NCI-H748 (cell line): ENCODE data around the gene LRWD1.
"Not testable (repeated sequence)": the region's sequence is repeated elsewhere in the genome, so short reads cannot be mapped to it uniquely, and the experiment has no call there.

Experiments
- DNase-seq: peaks from one replicate; lab custom pipeline; 2025; ENCODE audit not compliant: unreplicated experiment; lab: John Stamatoyannopoulos, UW

LRWD1 gene

DNA sequence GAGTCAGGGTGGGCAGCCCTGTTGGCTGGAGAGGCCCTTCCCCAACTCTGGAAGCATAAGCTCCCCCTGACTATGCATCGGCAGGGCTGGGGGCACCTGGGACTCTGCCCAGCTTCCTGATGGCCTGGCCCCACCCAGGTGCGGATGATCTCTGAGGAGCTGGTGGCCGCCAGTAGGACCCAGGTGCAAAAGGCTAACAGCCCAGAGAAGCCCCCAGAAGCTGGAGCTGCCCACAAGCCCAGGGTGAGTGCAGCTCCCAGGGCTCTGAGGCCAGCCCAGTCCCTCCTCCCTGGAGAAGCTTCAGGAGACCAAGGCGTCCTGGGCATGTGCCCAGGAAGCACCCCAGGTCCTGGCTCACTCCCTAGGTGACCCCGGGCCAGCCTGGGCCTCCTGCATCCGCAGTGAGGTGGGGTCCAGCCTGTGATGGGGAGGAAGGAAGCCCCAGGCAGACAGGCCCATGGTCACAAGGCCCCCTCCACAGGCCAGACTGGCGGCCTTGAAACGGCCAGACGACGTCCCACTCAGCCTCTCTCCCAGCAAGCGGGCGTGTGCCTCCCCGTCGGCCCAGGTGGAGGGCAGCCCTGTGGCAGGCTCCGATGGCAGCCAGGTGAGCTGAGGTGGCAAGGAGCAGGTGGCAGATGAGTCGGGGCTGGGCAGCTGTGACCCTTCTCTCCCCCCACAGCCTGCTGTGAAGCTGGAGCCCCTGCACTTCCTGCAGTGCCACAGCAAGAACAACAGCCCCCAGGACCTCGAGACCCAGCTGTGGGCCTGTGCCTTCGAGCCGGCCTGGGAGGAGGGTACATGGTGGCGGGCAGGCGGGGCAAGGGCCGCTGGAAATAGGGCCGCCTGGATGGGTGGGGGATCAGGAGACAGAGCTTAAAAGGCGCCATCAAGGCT is 3.0 kb downstream of the LRWD1 start:
- DNase-seq, result no peak

DNA sequence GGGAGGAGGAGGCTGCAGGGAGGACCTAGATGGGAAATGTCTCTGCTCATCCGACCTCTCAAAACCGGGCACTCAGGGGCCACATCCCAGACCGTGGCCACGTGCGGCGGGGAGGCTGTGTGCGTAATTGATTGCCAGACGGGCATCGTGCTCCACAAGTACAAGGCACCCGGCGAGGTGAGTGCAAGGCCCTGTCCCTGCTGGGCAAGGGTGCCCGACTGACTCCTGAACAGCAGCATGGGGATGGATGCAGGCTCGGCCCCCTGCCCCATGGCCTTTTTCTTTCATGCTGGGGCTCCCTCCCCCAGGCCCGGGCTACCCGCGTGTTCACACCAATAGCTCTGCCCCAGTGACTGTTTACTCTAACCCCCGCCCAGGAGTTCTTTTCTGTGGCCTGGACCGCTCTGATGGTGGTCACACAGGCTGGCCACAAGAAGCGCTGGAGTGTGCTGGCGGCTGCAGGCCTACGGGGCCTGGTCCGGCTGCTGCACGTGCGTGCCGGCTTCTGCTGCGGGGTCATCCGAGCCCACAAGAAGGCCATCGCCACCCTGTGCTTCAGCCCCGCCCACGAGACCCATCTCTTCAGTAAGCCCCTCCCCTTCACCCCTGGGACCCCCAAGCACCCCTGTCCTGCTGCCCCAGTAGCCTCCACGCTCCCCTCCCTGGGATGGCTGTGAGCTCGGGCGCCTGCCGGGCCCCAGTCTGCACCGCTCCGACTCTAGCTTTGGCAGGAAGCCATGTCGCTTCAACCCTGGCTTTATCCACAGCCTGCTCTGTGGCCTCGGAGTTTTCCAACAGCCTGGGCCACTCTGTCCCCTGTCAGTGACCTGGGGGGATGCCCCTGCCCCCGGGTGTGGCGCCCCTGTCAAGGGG is 3.9 kb downstream of the LRWD1 start:
- no peak for DNase-seq

DNA sequence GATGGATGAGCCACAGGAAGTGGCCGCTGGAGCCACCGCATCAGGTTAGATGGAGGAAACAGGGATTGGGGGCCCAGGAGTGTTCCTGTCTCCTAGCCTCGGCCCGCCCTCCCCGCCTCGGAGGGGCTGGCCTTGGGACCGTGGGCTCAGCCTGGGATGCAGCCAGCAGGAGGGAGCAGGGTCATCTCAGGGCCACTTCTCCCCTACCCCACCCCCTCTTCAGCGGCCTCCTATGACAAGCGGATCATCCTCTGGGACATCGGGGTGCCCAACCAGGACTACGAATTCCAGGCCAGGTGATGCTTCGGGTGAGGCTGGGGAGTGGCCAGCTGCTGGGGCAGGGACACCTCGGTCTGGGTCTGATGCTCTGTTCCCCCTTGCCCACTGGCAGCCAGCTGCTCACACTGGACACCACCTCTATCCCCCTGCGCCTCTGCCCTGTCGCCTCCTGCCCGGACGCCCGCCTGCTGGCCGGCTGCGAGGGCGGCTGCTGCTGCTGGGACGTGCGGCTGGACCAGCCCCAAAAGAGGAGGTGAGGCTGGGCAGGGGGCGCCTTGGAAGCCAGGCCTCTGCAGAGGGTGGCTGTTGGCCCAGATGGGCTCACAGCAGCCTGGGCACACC is 4.7 kb downstream of the LRWD1 start:
- no peak for DNase-seq

GRCh38 chr7:102469972-102470825 is 5.4 kb downstream of the LRWD1 start:
- DNase-seq, result no peak

DNA sequence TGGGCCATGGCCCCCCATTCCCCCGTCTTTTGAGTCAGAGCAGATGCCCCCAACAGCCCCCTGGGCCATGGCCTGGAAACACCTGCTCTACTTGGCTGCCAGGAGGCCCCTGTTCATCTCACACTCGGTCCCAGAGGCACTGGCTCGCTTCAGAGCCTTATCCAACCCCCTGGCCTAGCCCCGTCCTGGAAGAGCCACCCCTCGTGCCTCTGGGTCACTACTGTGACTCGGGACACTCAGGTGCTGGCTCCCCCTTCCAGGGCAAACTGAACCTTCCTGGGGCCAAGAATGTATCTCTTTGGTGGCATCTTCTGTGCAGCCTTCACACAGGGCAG is 7.0 kb downstream of the LRWD1 start:
- no peak for DNase-seq

- DNase-seq, result no peak
These were observed 7.6 kb downstream of the LRWD1 start for GRCh38 chr7:102472126-102473041.

DNA sequence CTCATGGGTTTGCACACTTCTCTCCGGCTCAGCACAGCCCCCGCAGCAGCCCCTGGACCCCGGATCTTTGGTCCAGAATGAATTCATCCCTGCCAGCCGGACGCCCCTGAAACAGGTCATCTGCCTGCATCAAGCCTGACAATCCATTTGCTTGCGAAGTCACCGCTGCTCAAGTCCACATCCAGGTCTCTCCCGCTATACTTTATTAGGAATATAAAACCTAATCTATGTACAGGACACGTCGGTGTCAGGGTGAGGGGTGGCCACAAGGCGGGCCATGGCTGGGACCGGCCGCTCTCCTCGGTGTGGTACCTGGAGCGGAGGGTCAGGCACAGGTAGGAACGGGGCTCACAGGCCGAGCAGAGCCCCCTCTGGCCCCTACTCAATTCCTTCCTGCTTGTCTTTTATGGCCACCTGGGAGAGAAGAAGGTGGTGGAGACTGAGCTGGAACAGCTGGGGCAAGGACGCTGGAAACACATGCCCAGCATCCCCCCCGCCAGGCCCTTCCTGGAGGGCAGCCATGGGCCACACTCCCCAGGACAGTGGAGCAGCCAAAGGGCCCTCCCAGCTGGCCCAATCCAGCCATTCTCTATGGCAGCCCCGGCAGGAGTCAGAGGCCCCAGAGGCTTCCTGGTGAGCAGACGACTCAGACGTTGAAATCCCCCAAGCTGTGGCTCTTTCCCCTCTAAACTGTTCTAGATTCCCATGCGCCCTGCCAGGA is 8.6 kb downstream of the LRWD1 start:
- no peak for DNase-seq

GRCh38 chr7:102474116-102474515 is 9.3 kb downstream of the LRWD1 start:
- not testable (repeated sequence) for DNase-seq

DNA sequence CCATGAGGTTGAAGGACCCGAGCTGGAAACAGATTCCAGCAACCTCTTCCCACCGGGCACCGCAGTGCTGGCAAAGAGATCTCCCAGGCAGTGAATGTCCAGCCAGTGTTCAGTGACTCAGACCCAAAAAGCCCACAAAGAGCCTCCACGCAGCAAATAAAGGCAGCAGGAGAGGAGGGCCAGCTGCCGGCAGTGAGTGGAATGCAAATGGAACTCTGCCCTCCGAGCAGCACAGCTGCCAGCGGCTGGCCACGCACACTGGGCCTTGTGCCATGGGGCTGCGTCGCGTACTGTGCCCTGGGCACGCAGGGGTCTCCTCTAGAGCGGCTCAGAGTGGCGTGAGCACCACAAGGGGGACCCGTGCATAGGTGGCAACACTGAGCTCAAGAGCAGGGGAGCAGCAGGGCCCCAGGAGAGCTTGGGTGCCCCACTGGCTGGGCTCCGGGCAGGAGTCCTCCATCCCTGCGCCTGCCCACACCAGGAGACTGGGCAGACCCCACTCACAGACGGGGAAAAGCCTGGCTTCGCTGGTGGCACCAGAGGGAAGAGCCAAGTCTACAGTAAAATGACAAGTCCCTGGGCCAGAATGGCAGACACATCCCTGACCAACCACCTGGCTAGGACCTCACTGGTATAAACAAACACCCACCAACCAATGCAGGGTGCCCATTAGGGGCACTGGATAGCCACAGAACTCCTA is 10.1 kb downstream of the LRWD1 start:
- DNase-seq, result not testable (repeated sequence)

DNA sequence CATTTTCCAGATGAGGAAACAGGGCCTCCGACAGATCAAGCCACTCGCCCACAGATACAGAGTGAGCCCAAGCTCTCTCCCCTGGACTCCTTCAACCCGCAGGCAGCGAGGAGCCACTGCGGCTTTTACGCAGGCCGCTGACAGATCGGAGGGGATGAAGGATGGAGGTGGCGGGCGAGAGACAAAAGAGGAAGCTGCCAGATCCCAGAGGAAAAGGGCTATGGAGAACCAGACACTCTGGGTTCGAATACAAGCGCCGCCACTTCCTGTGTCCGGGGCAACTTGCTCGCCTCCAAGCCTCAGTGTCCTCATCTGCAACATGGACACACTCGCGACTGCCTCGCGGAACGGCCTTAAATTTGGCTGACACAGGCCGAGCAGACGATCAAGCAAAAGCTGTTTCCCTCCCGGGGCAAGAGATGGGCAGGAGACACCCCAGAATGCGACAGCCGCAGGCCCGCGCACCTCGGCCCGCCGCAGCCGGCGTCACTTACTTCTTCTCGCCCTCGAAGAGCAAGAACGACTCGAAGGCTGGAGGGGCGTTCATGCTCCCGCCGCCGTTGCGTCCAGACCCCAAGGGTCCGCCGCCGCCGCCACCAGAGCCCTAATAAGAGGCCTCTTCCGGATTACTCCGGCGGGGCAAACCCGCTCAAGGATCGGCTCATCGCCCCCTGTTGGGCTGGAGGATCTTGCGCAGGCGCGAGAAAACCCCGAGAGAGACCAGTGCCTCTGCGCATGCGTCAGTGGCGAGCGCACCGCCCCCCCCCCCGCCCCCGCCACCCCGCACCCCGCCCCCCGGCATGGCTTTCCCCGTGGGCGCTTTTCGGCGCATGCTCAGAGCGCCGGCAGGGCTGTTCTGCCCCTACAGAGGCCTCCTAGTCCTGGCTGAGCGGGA is 13.8 kb downstream of the LRWD1 start, which contains the start of gene POLR2J:
Gene POLR2J, minus strand, starts transcription at position 609 of the 895 bp plus-strand sequence. Its CDS starts 62 bp downstream, at position 547.
- not testable (repeated sequence) for DNase-seq

GRCh38 chr7:102479209-102479584 is 14.4 kb downstream of the LRWD1 start:
- DNase-seq, result not testable (repeated sequence)

- not testable (repeated sequence) for DNase-seq
These were observed 15.3 kb downstream of the LRWD1 start for GRCh38 chr7:102479982-102480637.

- not testable (repeated sequence) for DNase-seq
These were observed 17.2 kb downstream of the LRWD1 start for GRCh38 chr7:102481962-102482361.

GRCh38 chr7:102484317-102484716 is 19.5 kb downstream of the LRWD1 start:
- DNase-seq, result not testable (repeated sequence)

- not testable (repeated sequence) for DNase-seq
These were observed 25.8 kb downstream of the LRWD1 start for GRCh38 chr7:102490529-102491075.

GRCh38 chr7:102493220-102493935 is 28.6 kb downstream of the LRWD1 start:
- DNase-seq, result not testable (repeated sequence)
